Measurements from ENCODE around the gene IFNL2. TPM values are rescaled to one million over a fixed set of nuclear protein-coding genes. Genes with fewer than 3 reads are reported as not detected.

The IFNL2 gene
- total and polyA plus RNA-seq, 2 donors (not counting 1 experiment from before 2014, with no cell fraction given): not detected

DNA sequence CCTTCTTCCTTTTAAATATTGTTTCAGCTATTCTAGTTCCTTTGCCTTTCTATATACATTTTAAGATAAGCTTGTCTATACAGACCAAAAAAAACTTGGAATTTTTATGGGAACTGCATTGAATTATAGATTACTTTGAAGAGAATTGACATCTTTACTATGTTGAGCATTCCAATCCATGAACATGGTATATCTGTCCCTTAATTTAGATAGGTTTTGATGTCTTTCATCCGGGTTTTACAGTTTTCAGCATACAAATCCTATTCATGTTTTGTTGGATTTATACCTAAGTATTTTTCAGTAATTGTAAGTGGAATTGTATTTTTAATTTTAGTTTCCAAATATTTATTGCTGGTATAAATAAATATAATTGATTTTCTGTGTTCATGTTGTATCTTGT is 15.8 kb downstream of the IFNL2 start:
- H3K4me1 ChIP-seq (ENCODE audit: control insufficient read depth, extremely low read depth, insufficient read depth, low read length): no peaks in the 10 kb centered on the region
- H2AFZ ChIP-seq (ENCODE audit: low read length): no peak overlapping the region
- TF ChIP-seq EZH2 (IDR thresholded peaks at IDR 0.05; ENCODE audit: low read length, missing control alignments): no peak
- DNase-seq (ENCODE audit: low read depth in 2 of 2): no peak
- no peak overlapping the region for H3K4me2 ChIP-seq (ENCODE audit: extremely low read depth, insufficient read depth, low read length)
- no peaks in the 10 kb centered on the region for H3K9me3 ChIP-seq (ENCODE audit: control insufficient read depth, insufficient read depth, low read depth, low read length)
- H3K4me3 ChIP-seq (replicated peaks in 1 of 4; ENCODE audit: control extremely low read depth in 1 of 4, insufficient read depth in 1 of 4, low read depth in 3 of 4, low read length in 4 of 4): no peak overlapping the region
- H3K36me3 ChIP-seq (ENCODE audit: control insufficient read depth, insufficient read depth, low read length): no peaks in the 10 kb centered on the region
- H3K27me3 ChIP-seq (ENCODE audit: control insufficient read depth, insufficient read depth, low read length): no peaks in the 10 kb centered on the region
- H3K9ac ChIP-seq (ENCODE audit: insufficient read depth, low read length): no peak overlapping the region
- H3K27ac ChIP-seq (ENCODE audit: insufficient read depth, low read length): no peak overlapping the region
- no peaks in the 10 kb centered on the region for H4K20me1 ChIP-seq (ENCODE audit: control insufficient read depth, extremely low read depth, insufficient read depth, low read length)
- H3K79me2 ChIP-seq (ENCODE audit: control insufficient read depth, insufficient read depth, low read length): no peaks in the 10 kb centered on the region

- Histone ChIP-seq H4K20me1 (ENCODE audit: control insufficient read depth, extremely low read depth, insufficient read depth, low read length) (no peaks in the 10 kb centered on the region), H3K79me2 (ENCODE audit: control insufficient read depth, insufficient read depth, low read length) (no peaks in the 10 kb centered on the region), H3K27me3 (ENCODE audit: control insufficient read depth, insufficient read depth, low read length) (peaks cover 3% of the 10 kb centered on the region), H2AFZ (ENCODE audit: low read length) (no peak overlapping the region), H3K4me1 (ENCODE audit: control insufficient read depth, extremely low read depth, insufficient read depth, low read length) (no peaks in the 10 kb centered on the region), H3K9me3 (ENCODE audit: control insufficient read depth, insufficient read depth, low read depth, low read length) (no peaks in the 10 kb centered on the region), H3K4me2 (ENCODE audit: extremely low read depth, insufficient read depth, low read length) (no peak overlapping the region), H3K9ac (ENCODE audit: insufficient read depth, low read length) (no peak overlapping the region), H3K27ac (ENCODE audit: insufficient read depth, low read length) (no peak overlapping the region), H3K36me3 (ENCODE audit: control insufficient read depth, insufficient read depth, low read length) (no peaks in the 10 kb centered on the region), H3K4me3 (replicated peaks in 1 of 4; ENCODE audit: control extremely low read depth in 1 of 4, insufficient read depth in 1 of 4, low read depth in 3 of 4, low read length in 4 of 4) (no peak overlapping the region)
- no peak for DNase-seq (ENCODE audit: low read depth in 2 of 2)
- TF ChIP-seq, protein P1, sequence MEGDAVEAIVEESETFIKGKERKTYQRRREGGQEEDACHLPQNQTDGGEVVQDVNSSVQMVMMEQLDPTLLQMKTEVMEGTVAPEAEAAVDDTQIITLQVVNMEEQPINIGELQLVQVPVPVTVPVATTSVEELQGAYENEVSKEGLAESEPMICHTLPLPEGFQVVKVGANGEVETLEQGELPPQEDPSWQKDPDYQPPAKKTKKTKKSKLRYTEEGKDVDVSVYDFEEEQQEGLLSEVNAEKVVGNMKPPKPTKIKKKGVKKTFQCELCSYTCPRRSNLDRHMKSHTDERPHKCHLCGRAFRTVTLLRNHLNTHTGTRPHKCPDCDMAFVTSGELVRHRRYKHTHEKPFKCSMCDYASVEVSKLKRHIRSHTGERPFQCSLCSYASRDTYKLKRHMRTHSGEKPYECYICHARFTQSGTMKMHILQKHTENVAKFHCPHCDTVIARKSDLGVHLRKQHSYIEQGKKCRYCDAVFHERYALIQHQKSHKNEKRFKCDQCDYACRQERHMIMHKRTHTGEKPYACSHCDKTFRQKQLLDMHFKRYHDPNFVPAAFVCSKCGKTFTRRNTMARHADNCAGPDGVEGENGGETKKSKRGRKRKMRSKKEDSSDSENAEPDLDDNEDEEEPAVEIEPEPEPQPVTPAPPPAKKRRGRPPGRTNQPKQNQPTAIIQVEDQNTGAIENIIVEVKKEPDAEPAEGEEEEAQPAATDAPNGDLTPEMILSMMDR (conservative IDR thresholded peaks at IDR 0.05 in 1 of 2, IDR thresholded peaks at IDR 0.05 in 1 of 2; ENCODE audit: low read depth in 1 of 2, low read length in 2 of 2): no peak
- no peak for TF ChIP-seq EZH2 (IDR thresholded peaks at IDR 0.05; ENCODE audit: low read length, missing control alignments)
Measured at GRCh38 chr19:39293394-39293793, 25.2 kb downstream of the IFNL2 start.

- no peaks in the 10 kb centered on the region for H3K4me1 ChIP-seq (ENCODE audit: control insufficient read depth, extremely low read depth, insufficient read depth, low read length)
- H3K27me3 ChIP-seq (ENCODE audit: control insufficient read depth, insufficient read depth, low read length): peaks cover 3% of the 10 kb centered on the region
- no peaks in the 10 kb centered on the region for H3K9me3 ChIP-seq (ENCODE audit: control insufficient read depth, insufficient read depth, low read depth, low read length)
- no peak within 1 kb of the TSS for H3K4me2 ChIP-seq (ENCODE audit: extremely low read depth, insufficient read depth, low read length)
- no peaks in the 10 kb centered on the region for H3K79me2 ChIP-seq (ENCODE audit: control insufficient read depth, insufficient read depth, low read length)
- H3K36me3 ChIP-seq (ENCODE audit: control insufficient read depth, insufficient read depth, low read length): no peaks in the 10 kb centered on the region
- H3K4me3 ChIP-seq (replicated peaks in 1 of 4; ENCODE audit: control extremely low read depth in 1 of 4, insufficient read depth in 1 of 4, low read depth in 3 of 4, low read length in 4 of 4): no peak within 1 kb of the TSS
- TF ChIP-seq, protein P1 (conservative IDR thresholded peaks at IDR 0.05 in 1 of 2, IDR thresholded peaks at IDR 0.05 in 1 of 2; ENCODE audit: low read depth in 1 of 2, low read length in 2 of 2): no peak
- TF ChIP-seq EZH2 (IDR thresholded peaks at IDR 0.05; ENCODE audit: low read length, missing control alignments): no peak
- no peak for DNase-seq (ENCODE audit: low read depth in 2 of 2)
- no peaks in the 10 kb centered on the region for H4K20me1 ChIP-seq (ENCODE audit: control insufficient read depth, extremely low read depth, insufficient read depth, low read length)
- no peak within 1 kb of the TSS for H3K27ac ChIP-seq (ENCODE audit: insufficient read depth, low read length)
- H3K9ac ChIP-seq (ENCODE audit: insufficient read depth, low read length): no peak within 1 kb of the TSS
- H2AFZ ChIP-seq (ENCODE audit: low read length): no peak within 1 kb of the TSS
Measured at GRCh38 chr19:39296055-39296645, 28.0 kb downstream of the IFNL2 start, which contains the start of gene IFNL1. TSS of gene IFNL1 (plus strand) at chr19:39296407. CDS start at chr19:39296422, 15 bp downstream.
